A549 (cell line): ENCODE data around the gene TRAF4. TPM values are rescaled to one million over a fixed set of nuclear protein-coding genes. Genes with fewer than 3 reads are reported as not detected.
A peak's percentile ranks its signal among the peaks of the same experiment; 100 is the strongest.

ENCODE experiments used
- ATAC-seq, 2 experiments: fragments of 200-7000 bp in 1 of 2; fragments of >200 bp in 1 of 2; cut with Nextera tagmentation in 1 of 2; cut with Tn5 transposase in 1 of 2; 3 replicates each; pipeline versions ENCODE4 v1.8.0 to v1.9.1; 2018 to 2020; ENCODE audit warnings: mild to moderate bottlenecking in 1 of 2, moderate library complexity in 1 of 2
- CTCF ChIA-PET: fragments of 300-600 bp; sonication (Branson Sonifier 250); formaldehyde crosslinking; extraction: SDS; loops from one replicate; lab custom pipeline; 2021; ENCODE audit warnings: antibody characterized with exemption, inconsistent platforms; lab: Yijun Ruan, JAX
- POLR2A ChIA-PET: fragments of 350-600 bp; formaldehyde crosslinking; extraction: SDS; loops from one replicate; lab custom pipeline; 2021; ENCODE audit warnings: antibody characterized with exemption, inconsistent platforms; lab: Yijun Ruan, JAX
- DNase-seq, 2 experiments: peaks; one replicate each; pipeline versions ENCODE4 v3.0.0 to v3.0.0-alpha.2; 2011 to 2016; ENCODE audit warnings: low read depth in 1 of 2, low spot score in 1 of 2
- FAIRE-seq: peaks from 2 replicates; lab custom pipeline; 2011; peaks lifted over from hg19 to GRCh38; lab: Jason Lieb, UNC
- H3K27ac ChIP-seq, 2 experiments: fragments of >200 bp; sonication (Bioruptor Twin); formaldehyde crosslinking; 3 replicates each; pipeline ENCODE4 v1.5.1; 2016 to 2017
- H3K4me1 ChIP-seq: fragments of >200 bp; sonication (Bioruptor Twin); formaldehyde crosslinking; 3 replicates; pipeline ENCODE4 v1.6.1; 2016
- H3K4me2 ChIP-seq: fragments of >200 bp; sonication (Bioruptor Twin); formaldehyde crosslinking; 3 replicates; pipeline ENCODE4 v1.6.1; 2016
- H3K4me3 ChIP-seq: fragments of >200 bp; sonication (Bioruptor Twin); formaldehyde crosslinking; 3 replicates; pipeline ENCODE4 v1.5.1; 2016
- H3K9me3 ChIP-seq: fragments of >200 bp; sonication (Bioruptor Twin); formaldehyde crosslinking; 3 replicates; pipeline ENCODE4 v1.6.1; 2016
- ATOH8 ChIP-seq: fragments of 250-450 bp; sonication (Bioruptor Pico); IDR thresholded peaks from 2 replicates; pipeline ENCODE4 v1.5.0; 2020; ENCODE audit warnings: low read depth, mild to moderate bottlenecking, moderate library complexity
- BCL3 ChIP-seq: fragments of >200 bp; sonication (Bioruptor Twin); formaldehyde crosslinking; IDR thresholded peaks from 3 replicates; pipeline ENCODE4 v1.6.1; 2016
- CBX8 ChIP-seq: fragments of 200-600 bp; sonication (generic); IDR thresholded peaks from 2 replicates; pipeline ENCODE4 v1.6.1; 2016
- CHD4 ChIP-seq: fragments of 200-600 bp; sonication (generic); IDR thresholded peaks from 2 replicates; pipeline ENCODE4 v1.6.1; 2016; ENCODE audit warnings: antibody characterized with exemption, mild to moderate bottlenecking, borderline replicate concordance
- CTCF ChIP-seq: fragments of >200 bp; sonication (Bioruptor Twin); formaldehyde crosslinking; IDR thresholded peaks from 3 replicates; pipeline ENCODE4 v1.5.1; 2016
- E2F6 ChIP-seq: IDR thresholded peaks from 2 replicates; pipeline ENCODE4 v1.6.1; 2012; ENCODE audit warnings: low read depth, borderline replicate concordance
- ESRRA ChIP-seq: fragments of 150-350 bp; IDR thresholded peaks from 2 replicates; pipeline ENCODE4 v1.6.1; 2014; ENCODE audit warnings: mild to moderate bottlenecking, low read length, borderline replicate concordance
- FOSL2 ChIP-seq, 2 experiments: fragments of 450-650 bp in 1 of 2; fragments of >200 bp in 1 of 2; sonication (Bioruptor Twin) in 1 of 2; formaldehyde crosslinking; IDR thresholded peaks; 2 replicates each; pipeline versions ENCODE4 v1.5.0 to v1.6.1; 2016 to 2020; ENCODE audit warnings: mild to moderate bottlenecking in 1 of 2, moderate library complexity in 1 of 2
- GATA3 ChIP-seq: IDR thresholded peaks from 2 replicates; pipeline ENCODE4 v1.6.1; 2012; ENCODE audit warnings: borderline replicate concordance
- HEYL ChIP-seq: fragments of 250-450 bp; sonication (Bioruptor Pico); IDR thresholded peaks from 2 replicates; pipeline ENCODE4 v1.8.0; 2021; ENCODE audit warnings: mild to moderate bottlenecking, moderate library complexity
- HOXB13 ChIP-seq: fragments of 250-450 bp; sonication (Bioruptor Pico); IDR thresholded peaks from 2 replicates; pipeline ENCODE4 v1.5.0; 2020; ENCODE audit warnings: low read depth, mild to moderate bottlenecking, moderate library complexity
- HOXB5 ChIP-seq: fragments of 250-450 bp; sonication (Bioruptor Pico); IDR thresholded peaks from 2 replicates; pipeline ENCODE4 v1.5.0; 2020; ENCODE audit warnings: mild to moderate bottlenecking, moderate library complexity
- JUN ChIP-seq, 2 experiments: fragments of >200 bp; sonication (Bioruptor Twin); formaldehyde crosslinking; IDR thresholded peaks; 2 replicates in 1 of 2; 3 replicates in 1 of 2; pipeline ENCODE4 v1.6.1; 2016 to 2017
- JUNB ChIP-seq: fragments of >200 bp; sonication (Bioruptor Twin); formaldehyde crosslinking; IDR thresholded peaks from 2 replicates; pipeline ENCODE4 v1.6.1; 2016
- KDM5A ChIP-seq: fragments of 200-600 bp; sonication (generic); IDR thresholded peaks from 2 replicates; pipeline ENCODE4 v1.6.1; 2016; ENCODE audit warnings: antibody characterized with exemption, mild to moderate bottlenecking
- MAFK ChIP-seq: fragments of 450-650 bp; IDR thresholded peaks from 2 replicates; pipeline ENCODE4 v1.6.1; 2014; ENCODE audit not compliant: partially characterized antibody
- MAZ ChIP-seq: fragments of 150-350 bp; IDR thresholded peaks from 2 replicates; pipeline ENCODE4 v1.6.1; 2014; ENCODE audit warnings: antibody characterized with exemption, low read depth, low read length, borderline replicate concordance
- MYC ChIP-seq: IDR thresholded peaks from 2 replicates; pipeline ENCODE4 v1.6.1; 2012; ENCODE audit warnings: mild to moderate bottlenecking, inconsistent platforms, low read length, improper control_type of control experiment, borderline replicate concordance
- NFE2L2 ChIP-seq: fragments of 150-350 bp; conservative IDR thresholded peaks from 2 replicates; pipeline ENCODE4 v1.6.1; 2014; ENCODE audit warnings: low read length
- NPAS2 ChIP-seq: fragments of 250-450 bp; sonication (Bioruptor Pico); IDR thresholded peaks from 2 replicates; pipeline ENCODE4 v1.8.0; 2022; ENCODE audit warnings: mild to moderate bottlenecking, moderate library complexity, borderline replicate concordance
- NR3C1 ChIP-seq: fragments of >200 bp; sonication (Bioruptor Twin); formaldehyde crosslinking; IDR thresholded peaks from 3 replicates; pipeline ENCODE4 v1.6.1; 2017
- PHF8 ChIP-seq: fragments of 200-600 bp; sonication (generic); IDR thresholded peaks from 2 replicates; pipeline ENCODE4 v1.6.1; 2016; ENCODE audit warnings: low read depth, mild to moderate bottlenecking, antibody characterized with exemption, moderate library complexity, borderline replicate concordance
- RAD21 ChIP-seq, 2 experiments: fragments of >200 bp in 1 of 2; sonication (Bioruptor Twin) in 1 of 2; formaldehyde crosslinking in 1 of 2; IDR thresholded peaks in 1 of 2; conservative IDR thresholded peaks in 1 of 2; 2 replicates in 1 of 2; 3 replicates in 1 of 2; pipeline ENCODE4 v1.6.1; 2012 to 2018; ENCODE audit warnings: inconsistent platforms in 1 of 2
- RCOR1 ChIP-seq: fragments of 150-350 bp; IDR thresholded peaks from 2 replicates; pipeline ENCODE4 v1.6.1; 2014; ENCODE audit warnings: antibody characterized with exemption, low read length, low read depth
- RFX5 ChIP-seq: fragments of 450-650 bp; IDR thresholded peaks from 2 replicates; pipeline ENCODE4 v1.7.1; 2014; ENCODE audit warnings: antibody characterized with exemption, mild to moderate bottlenecking, moderate library complexity
- SMC3 ChIP-seq: fragments of >200 bp; sonication (Bioruptor Twin); formaldehyde crosslinking; IDR thresholded peaks from 3 replicates; pipeline ENCODE4 v1.6.1; 2018; ENCODE audit warnings: inconsistent platforms
- TFCP2L1 ChIP-seq: fragments of 250-450 bp; sonication (Bioruptor Pico); IDR thresholded peaks from 2 replicates; pipeline ENCODE4 v1.5.0; 2021; ENCODE audit warnings: mild to moderate bottlenecking
- ZNF302 ChIP-seq: fragments of 250-450 bp; sonication (Bioruptor Pico); IDR thresholded peaks from 2 replicates; pipeline ENCODE4 v1.9.0; 2021; ENCODE audit warnings: inconsistent platforms, mild to moderate bottlenecking, moderate library complexity
- ZSCAN20 ChIP-seq: fragments of 250-450 bp; sonication (Bioruptor Pico); IDR thresholded peaks from 2 replicates; pipeline ENCODE4 v1.8.0; 2022; ENCODE audit warnings: mild to moderate bottlenecking, moderate library complexity
- WGBS: methylation state at CpG from one replicate; pipeline ENCODE4 v1.1.6; 2017; ENCODE audit errors: missing lambda C conversion rate; 5-methylcytosine and 5-hydroxymethylcytosine counted together
- polyA plus RNA-seq, 4 experiments: library from polyadenylated mRNA; depleted of rRNA in 3 of 4; stranded (reverse); fragments of >200 nt; fragmentation: RNase III in 1 of 4; extraction: RNeasy Plus Mini Kit Qiagen cat#74134 plus additional on column Dnase treatment in 1 of 4; gene quantifications; 2 replicates in 3 of 4; 3 replicates in 1 of 4; pipeline ENCODE4 v1.2.3, GENCODE V29; 2011 to 2017
- TF ChIP-seq, protein P1 (sequence below): fragments of >200 bp; sonication (Bioruptor Twin); formaldehyde crosslinking; IDR thresholded peaks from 2 replicates; pipeline ENCODE4 v1.6.1; 2016
- TF ChIP-seq, protein P2 (sequence below): fragments of 450-650 bp; IDR thresholded peaks from 2 replicates; pipeline ENCODE4 v1.6.1; 2014; ENCODE audit warnings: antibody characterized with exemption
- TF ChIP-seq, protein P3 (sequence below): fragments of 250-450 bp; sonication (Bioruptor Pico); IDR thresholded peaks from 2 replicates; pipeline ENCODE4 v1.5.0; 2021; ENCODE audit warnings: mild to moderate bottlenecking, moderate library complexity, borderline replicate concordance

The TRAF4 gene
- polyA plus RNA-seq, 2 of the 4 experiments (the other 2 are of a cell fraction), result 64.0 to 65.0 TPM

DNA sequence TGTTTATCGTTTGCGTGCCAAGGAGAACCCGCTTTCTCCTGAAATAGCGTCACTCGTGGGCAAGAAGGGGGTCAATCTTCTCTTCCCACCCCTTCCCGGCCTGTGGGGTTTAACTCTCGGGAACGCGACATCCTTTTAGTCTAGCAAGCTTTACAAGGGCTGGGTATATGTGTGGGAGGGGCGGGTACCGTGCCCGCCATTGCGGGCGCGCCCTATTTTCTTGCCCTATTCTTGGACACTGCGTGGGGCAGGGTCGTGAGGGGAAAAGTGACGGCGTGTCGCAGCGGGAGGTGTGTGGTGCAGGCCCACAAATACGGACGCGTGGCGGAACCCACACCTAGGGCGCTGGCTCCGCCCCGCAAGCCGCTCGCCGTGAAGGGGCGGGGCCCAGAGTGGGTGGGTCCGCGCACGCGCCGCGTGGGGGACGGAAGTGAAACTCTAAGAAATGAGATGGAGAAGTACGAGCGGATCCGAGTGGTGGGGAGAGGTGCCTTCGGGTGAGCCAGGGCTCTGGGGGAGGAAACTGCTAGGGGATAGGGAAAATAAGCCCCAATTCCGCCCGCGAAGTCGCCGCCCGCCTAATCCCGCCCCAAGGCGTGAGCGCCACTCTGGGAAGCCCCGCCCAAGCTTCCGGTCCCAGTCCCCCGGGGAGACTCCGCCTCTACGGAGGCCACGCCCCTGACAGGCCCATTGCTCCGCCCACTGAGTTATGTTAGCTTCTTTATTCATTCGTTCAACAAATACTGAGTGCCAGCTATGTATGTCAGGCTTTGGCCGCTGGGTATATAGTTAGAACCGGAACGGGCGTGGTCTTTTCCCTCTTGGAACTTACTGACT, 15.2 kb upstream of the TRAF4 start, which contains the start of gene NEK8:
Gene NEK8 (plus strand): TSS at position 425 of the 837 bp plus-strand sequence. CDS start 26 bp downstream, at position 451.
- ChIA-PET POLR2A (interaction anchor here (0.6 to 5.3 kb wide), 13 partner anchors 9 to 451 kb away, joined by 3 to 369 read pairs (median 4); partner anchors contain the start of genes BLTP2, MYO18A, PHF12 and RPL23A), CTCF (interaction anchor here (0.9 to 17.5 kb wide), 23 partner anchors 9 to 417 kb away, joined by 3 to 977 read pairs (median 16); partner anchors contain the start of genes BLTP2, DHRS13, FAM222B and FLOT2)
- Histone ChIP-seq H3K4me2 (peak within 1 kb of the TSS; percentile 92), H3K4me3 (peak within 1 kb of the TSS; percentile 63), H3K9me3 (no peaks in the 10 kb centered on the region), H3K27ac (peak within 1 kb of the TSS; percentile 94 to 98), H3K4me1 (peaks cover 25% of the 10 kb centered on the region)
- FAIRE-seq (peak; percentile 39), ATAC-seq (peak; percentile 2 to 28; a peak in 4 of 6 replicates), DNase-seq (peak; percentile 96 to 97)
- WGBS, result under 1% methylated on average over 58 of the region's 64 CpGs
- TF ChIP-seq CTCF (no peak), SMC3 (no peak), RFX5 (no peak), PHF8 (peak; percentile 60; the same call in 1 of the 2 replicates), KDM5A (no peak), TFCP2L1 (CRISPR knock-in tag) (0 out of 2 replicates have a peak, but pooled peaks have one; percentile 26), MAFK (no peak), RAD21 (conservative IDR thresholded peaks at IDR 0.05 in 1 of 2, IDR thresholded peaks at IDR 0.05 in 1 of 2) (no peak), HOXB13 (no peak), FOSL2 (IDR thresholded peaks at IDR 0.05) (no peak), FOSL2 (CRISPR knock-in tag; IDR thresholded peaks at IDR 0.05) (no peak), BCL3 (peak; percentile 83; the same call in 2 of the 3 replicates), GATA3 (0 out of 2 replicates have a peak, but pooled peaks have one; percentile 4), ESRRA (no peak), NPAS2 (no peak), MAZ (no peak), ZSCAN20 (CRISPR knock-in tag) (no peak), MYC (peak; percentile 32; the same call in 1 of the 2 replicates), ZNF302 (no peak), HOXB5 (CRISPR knock-in tag) (peak; percentile 59; the same call in 1 of the 2 replicates), RCOR1 (no peak), HEYL (CRISPR knock-in tag) (no peak), JUN (IDR thresholded peaks at IDR 0.05) (peak; percentile 83 to 85), NR3C1 (no peak), E2F6 (peak; percentile 49; the same call in 1 of the 2 replicates), CHD4 (no peak), JUNB (no peak), NFE2L2 (no peak), ATOH8 (CRISPR knock-in tag) (no peak), CBX8 (no peak)
- TF ChIP-seq, protein P1, sequence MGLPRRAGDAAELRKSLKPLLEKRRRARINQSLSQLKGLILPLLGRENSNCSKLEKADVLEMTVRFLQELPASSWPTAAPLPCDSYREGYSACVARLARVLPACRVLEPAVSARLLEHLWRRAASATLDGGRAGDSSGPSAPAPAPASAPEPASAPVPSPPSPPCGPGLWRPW, result no peak
- TF ChIP-seq, protein P2, sequence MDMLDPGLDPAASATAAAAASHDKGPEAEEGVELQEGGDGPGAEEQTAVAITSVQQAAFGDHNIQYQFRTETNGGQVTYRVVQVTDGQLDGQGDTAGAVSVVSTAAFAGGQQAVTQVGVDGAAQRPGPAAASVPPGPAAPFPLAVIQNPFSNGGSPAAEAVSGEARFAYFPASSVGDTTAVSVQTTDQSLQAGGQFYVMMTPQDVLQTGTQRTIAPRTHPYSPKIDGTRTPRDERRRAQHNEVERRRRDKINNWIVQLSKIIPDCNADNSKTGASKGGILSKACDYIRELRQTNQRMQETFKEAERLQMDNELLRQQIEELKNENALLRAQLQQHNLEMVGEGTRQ, result no peak
- TF ChIP-seq, protein P3, sequence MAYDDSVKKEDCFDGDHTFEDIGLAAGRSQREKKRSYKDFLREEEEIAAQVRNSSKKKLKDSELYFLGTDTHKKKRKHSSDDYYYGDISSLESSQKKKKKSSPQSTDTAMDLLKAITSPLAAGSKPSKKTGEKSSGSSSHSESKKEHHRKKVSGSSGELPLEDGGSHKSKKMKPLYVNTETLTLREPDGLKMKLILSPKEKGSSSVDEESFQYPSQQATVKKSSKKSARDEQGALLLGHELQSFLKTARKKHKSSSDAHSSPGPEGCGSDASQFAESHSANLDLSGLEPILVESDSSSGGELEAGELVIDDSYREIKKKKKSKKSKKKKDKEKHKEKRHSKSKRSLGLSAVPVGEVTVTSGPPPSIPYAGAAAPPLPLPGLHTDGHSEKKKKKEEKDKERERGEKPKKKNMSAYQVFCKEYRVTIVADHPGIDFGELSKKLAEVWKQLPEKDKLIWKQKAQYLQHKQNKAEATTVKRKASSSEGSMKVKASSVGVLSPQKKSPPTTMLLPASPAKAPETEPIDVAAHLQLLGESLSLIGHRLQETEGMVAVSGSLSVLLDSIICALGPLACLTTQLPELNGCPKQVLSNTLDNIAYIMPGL (CRISPR knock-in tag), result no peak
